Right atrium auricular region (tissue), 2 donors: ENCODE results near the gene CD177. TPM values are rescaled to one million over a fixed set of nuclear protein-coding genes. Genes with fewer than 3 reads are reported as not detected.
"Not testable (repeated sequence)": the region's sequence is repeated elsewhere in the genome, so short reads cannot be mapped to it uniquely, and the experiment has no call there.

Source experiments
- DNase-seq: peaks from one replicate; pipeline ENCODE4 v3.0.0-alpha.2; 2019; ENCODE audit warnings: low spot score
- H3K27ac ChIP-seq, 2 donors: fragments of 200-600 bp; sonication (generic); 1 replicate in 1 of 2; 2 replicates in 1 of 2; pipeline ENCODE4 v1.5.1; 2016 to 2019
- H3K27me3 ChIP-seq, 2 donors: fragments of 200-600 bp; sonication (generic); one replicate each; pipeline versions ENCODE4 v1.5.1 to v1.6.0; 2017 to 2019
- H3K36me3 ChIP-seq: fragments of 200-600 bp; sonication (generic); one replicate; pipeline ENCODE4 v1.5.1; 2016
- H3K4me1 ChIP-seq, 2 donors: fragments of 200-600 bp; sonication (generic); one replicate each; pipeline versions ENCODE4 v1.5.1 to v1.6.0; 2017 to 2019
- H3K4me3 ChIP-seq, 2 donors: fragments of 200-600 bp; sonication (generic); 1 replicate in 1 of 2; 2 replicates in 1 of 2; pipeline ENCODE4 v1.5.1; 2017 to 2019; ENCODE audit warnings: mild to moderate bottlenecking in 1 of 2, moderate library complexity in 1 of 2
- H3K9me3 ChIP-seq, 2 donors: fragments of 200-600 bp; sonication (generic); one replicate each; pipeline ENCODE4 v1.5.1; 2019
- CTCF ChIP-seq, 2 donors: fragments of 200-600 bp; sonication (generic); IDR thresholded peaks; one replicate each; pipeline ENCODE4 v1.5.1; 2019; ENCODE audit warnings: antibody characterized with exemption in 2 of 2
- total RNA-seq, 2 donors: library from RNA; depleted of rRNA; stranded (reverse); fragments of >200 nt; gene quantifications; one replicate each; pipeline ENCODE4 v1.1.0, GENCODE V29; 2016

The CD177 gene
- total RNA-seq, 2 donors from 2014 or later = 0.93 to 2.9 TPM

GRCh38 chr19:43338530-43338929 is 15.0 kb upstream of the CD177 start:
- no peaks in the 10 kb centered on the region for H3K36me3 ChIP-seq
- no peak overlapping the region for H3K4me3 ChIP-seq
- DNase-seq = no peak
- TF ChIP-seq CTCF (IDR thresholded peaks at IDR 0.05) = no peak
- no peak overlapping the region for H3K27ac ChIP-seq
- no peaks in the 10 kb centered on the region for H3K4me1 ChIP-seq
- H3K27me3 ChIP-seq = no peaks in the 10 kb centered on the region
- no peaks in the 10 kb centered on the region for H3K9me3 ChIP-seq

GRCh38 chr19:43339243-43339930 is 14.1 kb upstream of the CD177 start:
- not testable (repeated sequence) for DNase-seq, H3K27ac ChIP-seq, H3K9me3 ChIP-seq, H3K27me3 ChIP-seq, H3K4me3 ChIP-seq, H3K4me1 ChIP-seq, H3K36me3 ChIP-seq

GRCh38 chr19:43340101-43340500 is 13.4 kb upstream of the CD177 start:
- H3K27me3 ChIP-seq = not testable (repeated sequence)

GRCh38 chr19:43341098-43341497 is 12.4 kb upstream of the CD177 start:
- not testable (repeated sequence) for H3K9me3 ChIP-seq, H3K4me1 ChIP-seq, DNase-seq, H3K4me3 ChIP-seq, H3K36me3 ChIP-seq, H3K27ac ChIP-seq, H3K27me3 ChIP-seq

More at GRCh38 chr19:43340101-43340500, 13.4 kb upstream of the CD177 start:
- H3K9me3 ChIP-seq, H3K27ac ChIP-seq, DNase-seq, H3K4me3 ChIP-seq, H3K36me3 ChIP-seq, H3K4me1 ChIP-seq: not testable (repeated sequence)

GRCh38 chr19:43342104-43342503 is 11.4 kb upstream of the CD177 start:
- H3K9me3 ChIP-seq, H3K36me3 ChIP-seq, H3K4me1 ChIP-seq, H3K27ac ChIP-seq, H3K27me3 ChIP-seq, H3K4me3 ChIP-seq, DNase-seq: not testable (repeated sequence)

- H3K4me1 ChIP-seq, H3K36me3 ChIP-seq, H3K9me3 ChIP-seq, H3K27ac ChIP-seq, DNase-seq, H3K27me3 ChIP-seq, H3K4me3 ChIP-seq: not testable (repeated sequence)
Observed at GRCh38 chr19:43344347-43344925, 9.1 kb upstream of the CD177 start.

GRCh38 chr19:43349813-43350212 is 3.7 kb upstream of the CD177 start:
- H3K4me3 ChIP-seq, H3K4me1 ChIP-seq, H3K27me3 ChIP-seq, DNase-seq, H3K9me3 ChIP-seq, H3K27ac ChIP-seq, H3K36me3 ChIP-seq: not testable (repeated sequence)

GRCh38 chr19:43351998-43352746 is 1.3 kb upstream of the CD177 start:
- peaks cover 0 to 5% of the 10 kb centered on the region in 2 donors for H3K27me3 ChIP-seq
- no peak overlapping the region for H3K27ac ChIP-seq
- H3K36me3 ChIP-seq = no peaks in the 10 kb centered on the region
- no peak for DNase-seq
- H3K4me3 ChIP-seq = no peak overlapping the region
- H3K9me3 ChIP-seq = peaks cover 0 to 7% of the 10 kb centered on the region in 2 donors
- peaks cover 0 to 8% of the 10 kb centered on the region in 2 donors for H3K4me1 ChIP-seq
- no peak for TF ChIP-seq CTCF (IDR thresholded peaks at IDR 0.05)

GRCh38 chr19:43354305-43354627 is 780 bp downstream of the CD177 start:
- H3K4me3 ChIP-seq = no peak overlapping the region
- TF ChIP-seq CTCF (IDR thresholded peaks at IDR 0.05) = no peak
- H3K27ac ChIP-seq = no peak overlapping the region
- H3K27me3 ChIP-seq = peaks cover 0 to 5% of the 10 kb centered on the region in 2 donors
- no peak for DNase-seq
- no peaks in the 10 kb centered on the region for H3K36me3 ChIP-seq
- peaks cover 0 to 7% of the 10 kb centered on the region in 2 donors for H3K9me3 ChIP-seq
- peaks cover 0 to 8% of the 10 kb centered on the region in 2 donors for H3K4me1 ChIP-seq

GRCh38 chr19:43356749-43357148 is 3.3 kb downstream of the CD177 start:
- H3K4me1 ChIP-seq, H3K4me3 ChIP-seq, DNase-seq, H3K9me3 ChIP-seq, H3K27ac ChIP-seq, H3K27me3 ChIP-seq, H3K36me3 ChIP-seq: not testable (repeated sequence)
